K562 (cell line): ENCODE data around the gene NAV2. TPM values are rescaled to one million over a fixed set of nuclear protein-coding genes. Genes with fewer than 3 reads are reported as not detected.

Experiments used
- ATAC-seq: fragments of 200-7000 bp; cut with Tn5 transposase; 3 replicates; pipeline ENCODE4 v1.9.1; 2020; ENCODE audit warnings: moderate library complexity
- BruUV-seq: library from RNA; stranded (reverse); fragments of 400-500 nt; replicated peaks from 2 replicates; lab custom pipeline; 2021; lab: Mats Ljungman, UMichigan
- CTCF ChIA-PET: fragments of 300-600 bp; formaldehyde crosslinking; extraction: SDS; loops from one replicate; lab custom pipeline; 2021; ENCODE audit warnings: low intra/inter-chr PET ratio; lab: Yijun Ruan, JAX
- POLR2A ChIA-PET: fragments of 300-600, 350-650 bp; sonication (Branson Sonifier 250); formaldehyde crosslinking; extraction: SDS; loops from one replicate; lab custom pipeline; 2021; ENCODE audit warnings: antibody characterized with exemption, inconsistent platforms; lab: Yijun Ruan, JAX
- DNase-seq, 4 experiments: peaks; one replicate each; pipeline versions ENCODE4 v3.0.0 to v3.0.0-alpha.2; 2011 to 2018; ENCODE audit warnings: low spot score in 3 of 4, mixed read lengths in 3 of 4; ENCODE audit errors: extremely low read depth in 1 of 4
- FAIRE-seq: peaks from 2 replicates; lab custom pipeline; 2011; peaks lifted over from hg19 to GRCh38; lab: Jason Lieb, UNC
- H2AFZ ChIP-seq: 2 replicates; pipeline ENCODE4 v1.6.0; 2011; ENCODE audit warnings: low read depth, low read length, control low read depth, inconsistent platforms
- H3K27ac ChIP-seq: fragments of 200-600 bp; 3 replicates; pipeline ENCODE4 v1.8.0; 2011; ENCODE audit warnings: low read depth, mild to moderate bottlenecking, control low read depth, inconsistent platforms, low read length, moderate library complexity, mixed read lengths; ENCODE audit errors: extremely low read depth
- H3K27me3 ChIP-seq, 2 experiments: fragments of 300-600 bp in 1 of 2; 2 replicates in 1 of 2; 3 replicates in 1 of 2; pipeline versions ENCODE4 v1.6.0 to v1.8.0; 2011; ENCODE audit warnings: inconsistent platforms in 2 of 2, low read length in 2 of 2, mild to moderate bottlenecking in 1 of 2, mixed read lengths in 1 of 2, moderate library complexity in 1 of 2; ENCODE audit not compliant: control insufficient read depth in 2 of 2, insufficient read depth in 2 of 2
- H3K36me3 ChIP-seq: fragments of 300-600 bp; 3 replicates; pipeline ENCODE4 v1.8.0; 2011; ENCODE audit warnings: mild to moderate bottlenecking, low read length, inconsistent platforms; ENCODE audit not compliant: control insufficient read depth, insufficient read depth
- H3K4me1 ChIP-seq, 2 experiments: fragments of 200-600 bp in 1 of 2; replicated peaks in 1 of 2; 2 replicates in 1 of 2; 3 replicates in 1 of 2; pipeline versions ENCODE4 v1.5.1 to v1.8.0; 2011; ENCODE audit warnings: inconsistent platforms in 2 of 2, low read length in 2 of 2, mild to moderate bottlenecking in 1 of 2, mixed read lengths in 1 of 2, moderate library complexity in 1 of 2; ENCODE audit not compliant: control insufficient read depth in 2 of 2, insufficient read depth in 2 of 2
- H3K4me2 ChIP-seq: 2 replicates; pipeline ENCODE4 v1.6.1; 2011; ENCODE audit warnings: low read length, control low read depth, inconsistent platforms, mixed read lengths; ENCODE audit not compliant: insufficient read depth
- H3K4me3 ChIP-seq: fragments of 200-600 bp; sonication (generic), shearing (Covaris generic); 2 replicates; pipeline ENCODE4 v1.5.1; 2016; ENCODE audit warnings: control low read depth, inconsistent platforms
- H3K79me2 ChIP-seq: fragments of 200-600 bp; 3 replicates; pipeline ENCODE4 v1.8.0; 2011; ENCODE audit warnings: low read length, inconsistent platforms; ENCODE audit not compliant: control insufficient read depth, insufficient read depth
- H3K9ac ChIP-seq, 2 experiments: 2 replicates each; pipeline versions ENCODE4 v1.6.0 to v1.6.1; 2011; ENCODE audit warnings: low read depth in 2 of 2, low read length in 2 of 2, control low read depth in 1 of 2, inconsistent platforms in 1 of 2, mild to moderate bottlenecking in 1 of 2, mixed read lengths in 1 of 2; ENCODE audit not compliant: insufficient read depth in 1 of 2
- H3K9me1 ChIP-seq: one replicate; pipeline ENCODE4 v1.6.0; 2011; ENCODE audit warnings: inconsistent platforms, mild to moderate bottlenecking, low read length, moderate library complexity; ENCODE audit not compliant: control insufficient read depth, insufficient read depth
- H3K9me3 ChIP-seq: replicated peaks from 2 replicates; pipeline ENCODE4 v1.5.1; 2011; ENCODE audit warnings: low read depth, low read length, inconsistent platforms; ENCODE audit not compliant: control insufficient read depth, insufficient read depth
- H4K20me1 ChIP-seq: replicated peaks from 2 replicates; pipeline ENCODE4 v1.6.1; 2011; ENCODE audit warnings: low read length, inconsistent platforms, mixed read lengths; ENCODE audit not compliant: control insufficient read depth, insufficient read depth
- ATF6 ChIP-seq: sonication (generic); formaldehyde crosslinking; IDR thresholded peaks from 2 replicates; pipeline ENCODE4 v1.4.0; 2020; ENCODE audit warnings: mild to moderate bottlenecking, missing genetic modification reagents
- ESRRB ChIP-seq: fragments of 250-450 bp; sonication (Bioruptor Pico); IDR thresholded peaks from 2 replicates; pipeline ENCODE4 v1.5.0; 2020; ENCODE audit warnings: mild to moderate bottlenecking, moderate library complexity, borderline replicate concordance
- FIP1L1 ChIP-seq: fragments of 200-400 bp; formaldehyde crosslinking; IDR thresholded peaks from 2 replicates; pipeline ENCODE4 v1.6.1; 2018; ENCODE audit warnings: mild to moderate bottlenecking, low read depth, low read length; ENCODE audit not compliant: poor library complexity, severe bottlenecking
- GTF2A2 ChIP-seq: IDR thresholded peaks from 2 replicates; pipeline ENCODE4 v1.6.1; 2016; ENCODE audit warnings: mild to moderate bottlenecking, missing genetic modification characterization, missing compliant biosample characterization
- GTF2F1 ChIP-seq: IDR thresholded peaks from 2 replicates; pipeline ENCODE4 v1.6.1; 2011; ENCODE audit warnings: low read depth, low read length, improper control_type of control experiment
- HDAC3 ChIP-seq: fragments of 450-650 bp; IDR thresholded peaks from 2 replicates; pipeline ENCODE4 v1.6.1; 2018; ENCODE audit warnings: borderline replicate concordance, mild to moderate bottlenecking, moderate library complexity; ENCODE audit not compliant: partially characterized antibody
- HMG20A ChIP-seq: fragments of 450-650 bp; formaldehyde crosslinking; conservative IDR thresholded peaks from 2 replicates; pipeline ENCODE4 v1.4.0; 2020; ENCODE audit warnings: mild to moderate bottlenecking, mixed read lengths
- KDM5B ChIP-seq: fragments of 200-600 bp; sonication (generic); IDR thresholded peaks from 2 replicates; pipeline ENCODE4 v1.6.1; 2012; ENCODE audit warnings: low read depth, mild to moderate bottlenecking, moderate library complexity, low read length, control low read depth, inconsistent platforms; ENCODE audit not compliant: insufficient replicate concordance
- MXD1 ChIP-seq: fragments of 250-450 bp; sonication (Bioruptor Pico); IDR thresholded peaks from 2 replicates; pipeline ENCODE4 v1.8.0; 2021; ENCODE audit warnings: borderline replicate concordance, mild to moderate bottlenecking, moderate library complexity; ENCODE audit not compliant: poor library complexity, severe bottlenecking
- NR0B1 ChIP-seq: fragments of 450-650 bp; IDR thresholded peaks from one replicate; pipeline ENCODE4 v1.6.1; 2018; ENCODE audit warnings: mild to moderate bottlenecking, moderate library complexity; ENCODE audit not compliant: partially characterized antibody
- POLR2B ChIP-seq: fragments of 450-650 bp; IDR thresholded peaks from 2 replicates; pipeline ENCODE4 v1.6.1; 2018; ENCODE audit warnings: low read depth; ENCODE audit not compliant: partially characterized antibody
- PREB ChIP-seq: sonication (generic); formaldehyde crosslinking; IDR thresholded peaks from 2 replicates; pipeline ENCODE4 v1.8.1; 2023; ENCODE audit warnings: mild to moderate bottlenecking, missing genetic modification reagents
- RFX5 ChIP-seq: IDR thresholded peaks from 2 replicates; pipeline ENCODE4 v1.6.1; 2011; ENCODE audit warnings: low read depth, mild to moderate bottlenecking, improper control_type of control experiment, low read length
- ZBTB12 ChIP-seq: fragments of 250-450 bp; sonication (Bioruptor Pico); IDR thresholded peaks from 2 replicates; pipeline ENCODE4 v1.4.0; 2020
- ZFX ChIP-seq: sonication (generic); formaldehyde crosslinking; IDR thresholded peaks from 2 replicates; pipeline ENCODE4 v1.8.0; 2022; ENCODE audit warnings: mild to moderate bottlenecking, missing genetic modification reagents, moderate library complexity
- ZNF445 ChIP-seq: fragments of 250-450 bp; sonication (Bioruptor Pico); IDR thresholded peaks from 2 replicates; pipeline ENCODE4 v1.4.0; 2020; ENCODE audit warnings: low read depth, mild to moderate bottlenecking, moderate library complexity
- in situ Hi-C: fragments of 300-500 bp; cut with MboI; formaldehyde crosslinking; loops from 4 replicates; pipeline ENCODE4 v1.15.0; 2018; ENCODE audit warnings: inconsistent platforms, mixed read lengths
- intact Hi-C: fragments of 100-400 bp; cut with micrococcal nuclease; formaldehyde crosslinking; loops from 2 replicates; pipeline ENCODE4 v1.14.2; 2022
- polyA plus RNA-seq, 8 experiments: library from polyadenylated mRNA; depleted of rRNA in 4 of 8; stranded (reverse) in 5 of 8; unstranded in 3 of 8; fragments of >200 nt; fragmentation: Nextera tagmentation in 2 of 8; fragmentation: Illumina TruSeq in 1 of 8; extraction: Ambion mirVana in 2 of 8; extraction: Trizol in 1 of 8; gene quantifications; 2 replicates each; pipeline versions ENCODE4 v1.2.1 to v1.2.3, GENCODE V29; 2011 to 2014; ENCODE audit warnings: inconsistent platforms in 1 of 8, missing spikeins in 1 of 8
- total RNA-seq, 7 experiments: library from RNA; depleted of rRNA in 6 of 7; stranded (reverse); fragments of >200 nt in 6 of 7; fragmentation: Illumina TruSeq in 2 of 7; extraction: Trizol in 2 of 7; gene quantifications; 2 replicates each; pipeline versions ENCODE4 v1.2.1 to v1.2.3, GENCODE V29; 2011 to 2021; ENCODE audit warnings: low replicate concordance in 1 of 7

Gene NAV2
- total and polyA plus RNA-seq, 9 of the 15 experiments (the other 6 are each of a cell fraction or from before 2014, with no cell fraction given), result 0.03 to 0.35 (median 0.05) TPM

- TF ChIP-seq ATF6 (CRISPR knock-in tag) (no peak), ZNF445 (CRISPR knock-in tag) (no peak), NR0B1 (no peak), HMG20A (CRISPR knock-in tag) (no peak), GTF2A2 (tag) (no peak)
These were observed 120.3 kb downstream of the NAV2 start (continued) for GRCh38 chr11:19832901-19833300.

GRCh38 chr11:19834771-19835170 is 122.1 kb downstream of the NAV2 start:
- Histone ChIP-seq H3K9ac (no peak overlapping the region), H4K20me1 (no peaks in the 10 kb centered on the region), H3K79me2 (no peaks in the 10 kb centered on the region), H3K9me3 (no peaks in the 10 kb centered on the region), H3K36me3 (no peaks in the 10 kb centered on the region), H3K27ac (no peak overlapping the region), H3K4me1 (no peaks in the 10 kb centered on the region), H3K9me1 (no peaks in the 10 kb centered on the region), H2AFZ (no peak overlapping the region), H3K4me3 (no peak overlapping the region), H3K27me3 (peaks cover 5 to 11% of the 10 kb centered on the region in 2 experiments; a peak in 3 of 5 replicates), H3K4me2 (no peak overlapping the region)
- DNase-seq (no peak), FAIRE-seq (no peak), ATAC-seq (no peak)
- no TSS peak for BruUV-seq
- CTCF ChIA-PET, result no interaction called here
- intact Hi-C loops, result no loop called here
- in situ Hi-C loops, result no loop called here
- POLR2A ChIA-PET, result no interaction called here
- TF ChIP-seq RFX5 (no peak), POLR2B (no peak), PREB (CRISPR knock-in tag) (no peak), ZBTB12 (CRISPR knock-in tag) (no peak), GTF2F1 (no peak), KDM5B (no peak), ESRRB (no peak), FIP1L1 (no peak), MXD1 (no peak), ZFX (CRISPR knock-in tag) (no peak), HDAC3 (no peak)
